KOPT-K1 (cell line): ENCODE data around the gene EVI5L.

ENCODE experiments used
- H3K27ac ChIP-seq: fragments of 200-600 bp; sonication (generic); 2 replicates; pipeline ENCODE4 v1.5.1; 2016; ENCODE audit warnings: antibody characterized with exemption, mild to moderate bottlenecking, low read depth, low read length; ENCODE audit not compliant: poor library complexity, severe bottlenecking
- H3K36me3 ChIP-seq: fragments of 200-600 bp; sonication (generic); 2 replicates; pipeline ENCODE4 v1.5.1; 2017; ENCODE audit warnings: antibody characterized with exemption, mild to moderate bottlenecking, low read length, moderate library complexity; ENCODE audit not compliant: insufficient read depth
- H3K9me3 ChIP-seq: fragments of 200-600 bp; sonication (generic); 2 replicates; pipeline ENCODE4 v1.5.1; 2017; ENCODE audit warnings: antibody characterized with exemption, low read length, mild to moderate bottlenecking; ENCODE audit not compliant: insufficient read depth, poor library complexity, severe bottlenecking

EVI5L gene

GRCh38 chr19:7868671-7869452 lies 38.8 kb downstream of the EVI5L start:
- no peaks in the 10 kb centered on the region for H3K9me3 ChIP-seq
- no peak overlapping the region for H3K27ac ChIP-seq
- no peaks in the 10 kb centered on the region for H3K36me3 ChIP-seq

- Histone ChIP-seq H3K27ac (no peak overlapping the region), H3K9me3 (no peaks in the 10 kb centered on the region), H3K36me3 (no peaks in the 10 kb centered on the region)
Observed at GRCh38 chr19:7869453-7869909, 39.5 kb downstream of the EVI5L start.

DNA sequence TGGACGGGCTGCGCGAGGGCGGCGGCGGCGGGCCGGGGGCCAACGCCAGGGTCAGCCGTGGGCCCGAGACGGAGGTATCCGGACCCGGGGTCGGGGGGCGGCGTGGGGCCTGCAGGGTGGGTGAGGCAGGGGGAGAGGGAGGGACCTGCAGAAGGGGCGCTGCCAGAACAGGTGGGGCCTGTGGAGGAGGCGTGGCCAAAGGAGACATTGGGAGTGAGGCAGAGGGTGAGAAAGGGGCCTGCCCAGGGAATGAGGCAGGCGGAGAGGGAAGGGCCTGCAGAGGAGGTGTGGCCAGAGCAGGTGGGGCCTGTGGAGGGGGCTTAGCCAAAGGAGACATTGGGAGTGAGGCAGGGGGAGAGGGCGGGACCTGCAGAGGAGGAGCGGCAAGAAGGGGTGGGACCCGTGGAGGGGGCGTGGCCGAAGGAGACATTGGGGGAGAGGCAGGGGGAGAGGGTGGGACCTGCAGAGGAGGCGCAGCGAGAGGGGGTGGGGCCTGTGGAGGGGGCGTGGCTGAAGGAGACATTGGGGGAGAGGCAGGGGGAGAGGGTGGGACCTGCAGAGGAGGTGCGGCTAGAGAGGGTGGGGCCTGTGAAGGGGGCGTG lies 40.0 kb downstream of the EVI5L start:
- no peaks in the 10 kb centered on the region for H3K9me3 ChIP-seq
- H3K36me3 ChIP-seq, result no peaks in the 10 kb centered on the region
- H3K27ac ChIP-seq, result no peak overlapping the region

DNA sequence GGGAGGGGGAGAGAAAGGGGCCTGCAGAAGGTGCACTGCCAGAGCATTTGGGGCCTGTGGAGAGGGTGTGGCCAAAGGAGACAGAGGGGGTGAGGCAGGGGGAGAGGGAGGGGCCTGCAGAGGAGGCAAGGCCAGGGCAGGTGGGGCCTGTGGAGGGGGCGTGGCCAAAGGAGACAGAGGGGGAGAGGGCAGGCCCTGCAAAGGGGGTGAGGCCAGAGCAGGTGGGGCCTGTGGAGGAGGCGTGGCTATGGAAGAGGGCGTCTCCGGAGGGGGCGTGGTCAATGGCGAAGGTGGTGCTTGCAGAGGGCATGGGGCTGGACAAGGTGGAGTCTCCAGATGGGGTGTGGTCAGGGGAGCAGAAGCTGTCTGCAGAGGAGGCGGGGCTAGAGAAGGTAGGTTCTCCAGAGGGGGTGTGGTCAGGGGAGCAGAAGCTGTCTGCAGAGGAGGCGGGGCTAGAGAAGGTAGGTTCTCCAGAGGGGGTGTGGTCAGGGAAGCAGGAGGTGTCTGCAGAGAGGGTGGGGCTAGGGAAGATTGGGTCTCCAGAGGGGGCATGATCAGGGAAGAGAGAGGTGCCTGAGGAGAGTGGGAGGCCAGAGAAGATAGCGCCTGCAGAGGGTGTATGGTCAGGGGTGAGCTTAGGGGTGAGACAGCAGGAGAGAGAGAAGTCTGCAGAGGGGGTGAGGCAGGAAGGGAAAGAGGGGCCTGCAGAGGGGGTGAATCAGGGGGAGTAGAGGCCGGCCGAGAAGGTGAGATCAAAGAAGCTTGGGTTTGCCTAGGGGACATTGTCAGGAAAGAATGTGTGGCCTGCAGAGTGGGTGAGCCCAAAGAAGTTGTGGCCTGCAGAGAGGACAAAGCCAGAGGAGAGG lies 40.8 kb downstream of the EVI5L start:
- Histone ChIP-seq H3K27ac (no peak overlapping the region), H3K9me3 (no peaks in the 10 kb centered on the region), H3K36me3 (no peaks in the 10 kb centered on the region)

- H3K36me3 ChIP-seq, result no peaks in the 10 kb centered on the region
- no peaks in the 10 kb centered on the region for H3K9me3 ChIP-seq
- H3K27ac ChIP-seq, result no peak overlapping the region
Observed at GRCh38 chr19:7871437-7872305, 41.7 kb downstream of the EVI5L start.

GRCh38 chr19:7872306-7873204 lies 42.5 kb downstream of the EVI5L start:
- Histone ChIP-seq H3K27ac (no peak overlapping the region), H3K36me3 (no peaks in the 10 kb centered on the region), H3K9me3 (no peaks in the 10 kb centered on the region)

DNA sequence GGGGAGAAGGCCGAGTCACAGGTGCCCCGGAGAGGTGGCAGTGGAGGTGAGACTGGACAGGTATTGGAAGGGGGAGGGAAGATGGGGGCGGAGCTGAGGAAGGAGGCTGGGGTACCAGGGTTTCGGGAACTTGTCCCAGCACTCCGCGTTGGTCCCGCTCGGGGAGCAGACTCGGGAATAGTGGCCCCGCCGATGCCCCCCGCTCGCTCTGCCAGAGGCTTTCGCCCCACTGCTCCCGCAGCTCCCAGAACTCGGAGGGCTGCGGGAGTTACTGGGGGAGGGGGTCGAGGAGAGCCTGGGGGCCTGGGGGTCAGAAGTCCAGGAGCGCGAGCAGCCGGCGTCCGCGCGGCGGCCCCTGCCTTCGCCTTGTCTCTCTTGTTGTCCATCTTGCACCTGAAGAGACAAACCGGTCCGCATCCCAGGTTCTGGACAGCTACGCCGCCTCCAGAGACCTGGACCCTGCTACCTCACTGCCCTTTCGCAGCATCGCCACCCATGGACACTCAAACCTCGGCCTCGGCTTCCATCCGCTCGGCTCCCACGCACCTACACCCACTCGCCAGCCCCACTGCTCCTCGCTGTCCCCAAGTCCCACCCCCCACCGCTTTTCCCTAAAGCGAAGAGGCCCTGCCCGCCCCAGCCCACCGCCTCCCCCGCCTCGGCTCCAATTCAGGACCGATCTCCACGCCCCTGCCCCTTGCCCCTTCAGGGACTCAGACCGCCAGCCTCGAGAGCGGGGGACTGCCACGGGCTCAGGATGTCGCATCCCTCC lies 43.5 kb downstream of the EVI5L start:
- H3K27ac ChIP-seq, result no peak overlapping the region
- H3K9me3 ChIP-seq, result no peaks in the 10 kb centered on the region
- H3K36me3 ChIP-seq, result no peaks in the 10 kb centered on the region

DNA sequence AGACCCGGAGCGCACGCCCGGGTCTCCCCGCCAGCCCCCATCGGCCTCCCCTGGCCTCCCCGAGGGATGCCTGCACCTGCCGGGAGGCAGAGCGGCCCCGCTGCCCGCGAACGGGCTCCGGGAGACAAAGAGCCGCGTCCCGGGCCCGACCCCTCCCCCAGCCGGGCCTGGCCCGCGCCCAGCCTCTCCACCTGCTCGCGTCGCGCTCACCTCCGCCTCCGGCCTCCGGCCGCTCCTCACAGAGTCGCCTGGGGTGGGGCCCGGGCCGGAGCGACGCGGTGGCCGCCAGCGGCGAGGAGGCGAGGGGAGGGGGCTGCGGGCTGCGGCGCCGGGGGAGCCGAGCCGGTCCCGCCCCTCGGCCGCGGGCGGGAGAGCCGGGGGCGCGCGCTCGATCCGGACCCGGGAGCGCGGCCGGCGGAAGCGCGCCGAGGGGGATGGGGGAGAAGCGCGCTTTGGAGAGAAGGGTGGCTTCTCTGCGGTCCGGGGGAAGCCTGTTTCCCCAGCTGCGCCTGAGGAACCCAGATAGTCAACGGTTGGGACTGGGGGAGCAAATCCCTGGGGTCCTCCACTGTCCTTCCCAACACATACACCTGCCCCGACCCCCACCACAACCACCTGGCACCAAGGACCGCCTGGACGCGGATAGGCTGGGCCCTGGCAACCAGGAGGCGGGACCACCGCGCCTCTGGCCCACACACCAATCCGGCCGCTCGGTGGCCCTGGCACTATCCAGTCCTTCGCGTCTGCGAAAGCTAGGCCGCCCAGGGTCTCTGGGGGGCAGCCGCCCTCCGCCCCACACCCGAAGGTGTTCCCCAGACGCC lies 44.3 kb downstream of the EVI5L start, which contains the start of gene PRR36:
Gene PRR36, minus strand, starts transcription at position 315 of the 821 bp plus-strand sequence. CDS start 701 bp downstream, outside the sequence.
- no peaks in the 10 kb centered on the region for H3K36me3 ChIP-seq
- H3K27ac ChIP-seq, result no peak within 1 kb of the TSS
- no peaks in the 10 kb centered on the region for H3K9me3 ChIP-seq

GRCh38 chr19:7874897-7875273 lies 44.9 kb downstream of the EVI5L start:
- H3K27ac ChIP-seq, result no peak overlapping the region
- H3K9me3 ChIP-seq, result no peaks in the 10 kb centered on the region
- H3K36me3 ChIP-seq, result no peaks in the 10 kb centered on the region

DNA sequence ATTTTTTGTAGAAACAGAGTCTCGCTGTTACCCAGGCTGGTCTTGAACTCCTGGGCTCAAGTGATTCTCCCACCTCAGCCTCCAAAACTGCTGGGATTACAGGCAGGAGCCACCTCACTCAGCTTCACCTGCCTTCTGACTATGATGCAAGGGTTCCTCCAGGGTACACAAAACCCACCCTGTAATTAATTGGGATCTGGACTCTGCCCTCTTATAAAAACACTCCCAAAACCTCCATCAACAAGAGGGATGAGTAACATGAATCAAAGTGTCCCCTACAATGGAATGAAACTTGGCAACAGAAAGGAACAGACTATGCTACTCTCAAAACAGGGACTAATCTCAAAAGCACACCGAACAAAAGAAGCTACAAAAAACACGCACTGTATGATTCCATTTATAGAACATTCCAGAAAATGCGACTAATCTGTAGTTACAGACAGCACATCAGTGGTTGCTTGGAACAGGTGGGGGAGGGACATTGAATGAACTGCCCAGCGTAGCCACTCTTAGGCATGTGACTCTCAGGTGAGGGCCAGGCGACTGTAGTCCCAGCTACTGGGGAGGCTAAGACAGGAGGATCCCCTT lies 47.3 kb downstream of the EVI5L start:
- Histone ChIP-seq H3K9me3 (no peaks in the 10 kb centered on the region), H3K27ac (no peak overlapping the region), H3K36me3 (no peaks in the 10 kb centered on the region)

DNA sequence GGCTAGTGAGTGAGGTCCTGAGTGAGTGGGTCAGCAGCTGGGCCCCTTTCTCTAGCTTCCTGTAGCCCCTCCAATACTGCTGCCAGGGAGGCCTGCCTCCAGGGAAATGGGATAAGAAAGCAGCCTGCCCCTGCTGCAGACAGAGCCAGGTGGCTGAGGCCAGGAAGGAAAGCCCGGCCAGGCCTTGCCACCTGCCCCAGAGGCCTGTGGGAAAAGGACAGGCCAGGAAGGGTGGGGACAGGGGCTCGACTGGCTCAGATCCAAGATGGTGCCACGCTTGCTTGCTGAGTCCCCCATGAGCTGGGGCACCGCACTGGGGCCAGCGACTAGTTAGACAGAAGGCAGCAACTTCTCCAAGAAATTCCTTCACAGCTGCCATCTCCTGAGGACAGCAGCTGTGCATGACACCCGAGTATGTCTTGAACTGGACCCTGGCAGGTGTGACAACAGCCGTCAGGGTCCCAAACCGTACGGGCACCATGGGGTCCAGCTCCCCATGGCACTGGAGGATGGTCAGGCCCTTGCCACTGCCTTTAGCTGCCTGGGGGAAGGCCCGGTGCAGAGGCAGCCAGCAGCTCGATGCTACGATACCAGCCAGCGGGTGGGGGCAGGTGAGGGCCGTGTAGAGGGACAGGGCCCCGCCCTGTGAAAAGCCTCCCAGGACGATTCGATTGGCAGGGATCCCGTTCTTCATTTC lies 49.2 kb downstream of the EVI5L start:
- Histone ChIP-seq H3K36me3 (no peaks in the 10 kb centered on the region), H3K9me3 (no peaks in the 10 kb centered on the region), H3K27ac (no peak overlapping the region)

- Histone ChIP-seq H3K36me3 (no peaks in the 10 kb centered on the region), H3K9me3 (no peaks in the 10 kb centered on the region), H3K27ac (no peak overlapping the region)
Observed at GRCh38 chr19:7879836-7880235, 49.8 kb downstream of the EVI5L start.
